SK-N-SH (cell line): ENCODE data around the gene ARHGEF3.
"Not testable (repeated sequence)": the region's sequence is repeated elsewhere in the genome, so short reads cannot be mapped to it uniquely, and the experiment has no call there.

Experiments used
- CTCF ChIP-seq: fragments of 200-600 bp; sonication (generic); IDR thresholded peaks from 2 replicates; pipeline ENCODE4 v1.6.1; 2017; ENCODE audit warnings: antibody characterized with exemption, mild to moderate bottlenecking, moderate library complexity
- IRF3 ChIP-seq: fragments of 150-350 bp; IDR thresholded peaks from 2 replicates; pipeline ENCODE4 v1.6.1; 2016; ENCODE audit warnings: mild to moderate bottlenecking, low read depth, low read length
- ZBTB33 ChIP-seq: IDR thresholded peaks from 2 replicates; pipeline ENCODE4 v1.4.0; 2012; ENCODE audit warnings: low read depth, borderline replicate concordance

- not testable (repeated sequence) for TF ChIP-seq ZBTB33, IRF3, CTCF
Observed at GRCh38 chr3:56758042-56758441, 43.7 kb downstream of the ARHGEF3 start.
